GM03348 (cell line): ENCODE measurements around the gene CCDC88A.
"Not testable (repeated sequence)": the region's sequence is repeated elsewhere in the genome, so short reads cannot be mapped to it uniquely, and the experiment has no call there.

Experiments
- DNase-seq: peaks from one replicate; pipeline ENCODE4 v3.0.0; 2012; ENCODE audit warnings: low spot score

Gene CCDC88A

DNA sequence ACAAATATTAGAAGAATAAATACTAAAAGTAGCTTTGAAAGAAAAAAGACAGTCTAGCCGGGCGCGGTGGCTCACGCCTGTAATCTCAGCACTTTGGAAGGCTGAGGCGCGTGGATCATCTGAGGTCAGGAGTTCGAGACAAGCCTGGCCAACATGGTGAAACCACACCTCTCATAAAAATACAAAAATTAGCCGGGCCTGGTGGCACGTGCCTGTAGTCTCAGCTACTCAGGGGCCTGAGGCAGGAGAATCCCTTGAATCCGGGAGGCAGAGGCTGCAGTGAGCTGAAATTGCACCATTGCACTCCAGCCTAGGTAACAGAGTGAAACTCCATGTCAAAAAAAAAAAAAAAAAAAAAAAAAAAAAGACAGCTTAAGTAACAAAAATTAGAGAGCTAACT is 34.1 kb downstream of the CCDC88A start:
- not testable (repeated sequence) for DNase-seq

DNA sequence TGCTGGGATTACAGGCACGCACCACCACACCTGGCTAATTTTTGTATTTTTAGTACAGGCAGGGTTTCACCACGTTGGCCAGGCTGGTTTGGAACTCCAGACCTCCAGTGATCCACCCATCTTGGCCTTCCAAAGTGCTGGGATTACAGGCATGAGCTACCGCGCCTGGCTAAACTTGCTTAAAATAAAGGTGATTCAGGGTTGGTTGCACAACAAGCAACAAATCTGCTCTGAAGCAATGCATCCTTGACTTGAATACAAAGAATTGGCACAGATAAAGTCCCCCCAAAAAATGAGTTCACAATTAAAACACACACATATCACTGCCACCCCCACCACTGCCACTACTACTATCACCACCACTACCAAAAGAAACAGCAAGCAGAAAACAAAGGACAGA is 34.9 kb downstream of the CCDC88A start:
- DNase-seq = no peak

DNA sequence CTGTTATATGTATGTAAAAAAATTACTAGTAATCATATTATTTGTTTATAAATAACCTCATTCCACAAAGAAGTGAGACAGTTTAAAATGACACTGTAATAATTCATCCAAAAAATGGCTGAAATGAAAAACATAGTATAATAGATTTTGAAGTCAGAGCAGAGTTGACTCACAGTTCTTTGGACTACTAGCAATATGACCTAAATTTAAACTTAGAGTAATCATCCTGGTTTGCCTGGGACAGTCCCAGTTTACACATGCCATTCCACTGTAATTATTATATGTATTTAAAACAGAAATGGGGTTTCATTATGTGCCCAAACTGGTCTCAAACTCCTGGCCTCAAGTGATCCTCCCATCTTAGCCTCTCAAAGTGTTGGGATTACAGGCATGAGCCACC is 48.3 kb downstream of the CCDC88A start:
- DNase-seq = peak; percentile 2

DNA sequence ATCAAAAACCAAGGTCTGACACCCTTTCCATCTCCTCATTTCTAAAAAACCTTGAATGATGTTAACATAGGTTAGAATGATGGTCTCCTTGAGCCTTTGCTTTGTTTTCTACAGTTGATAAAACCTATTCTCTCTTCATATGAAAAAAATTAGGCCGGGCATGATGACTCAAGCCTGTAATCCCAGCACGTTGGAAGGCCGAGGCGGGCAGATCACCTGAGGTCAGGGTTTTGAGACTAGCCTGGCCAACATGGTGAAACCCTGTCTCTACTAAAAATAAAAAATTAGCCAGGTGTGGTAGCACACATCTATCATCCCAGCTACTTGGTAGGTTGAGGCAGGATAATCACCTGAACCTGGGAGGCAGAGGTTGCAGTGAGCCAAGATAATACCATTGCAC is 49.4 kb downstream of the CCDC88A start:
- DNase-seq = no peak

DNA sequence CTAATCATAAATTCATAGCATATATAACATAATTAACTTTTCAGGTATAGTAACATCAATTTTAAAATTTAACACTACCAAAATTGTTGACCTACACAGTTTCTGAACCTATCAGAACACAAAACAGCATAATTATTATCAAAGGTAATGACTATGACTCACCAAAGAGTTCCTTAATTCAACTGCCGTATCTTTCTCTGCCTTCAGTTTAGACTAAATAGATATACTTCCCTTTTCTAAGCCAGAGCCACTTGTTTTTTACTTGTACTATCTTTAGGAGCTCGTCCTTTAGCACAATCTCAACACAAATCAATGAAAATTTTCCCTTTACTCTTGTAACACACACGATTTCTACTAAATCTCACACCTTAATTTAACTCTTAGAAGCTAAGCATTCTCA is 54.4 kb downstream of the CCDC88A start:
- no peak for DNase-seq

- DNase-seq = peak; percentile 80
These were observed 55.2 kb downstream of the CCDC88A start for GRCh38 chr2:55364189-55365055.

- DNase-seq = no peak
These were observed 56.0 kb downstream of the CCDC88A start for GRCh38 chr2:55363636-55364035.

- no peak for DNase-seq
These were observed 58.0 kb downstream of the CCDC88A start for GRCh38 chr2:55361465-55362189.

GRCh38 chr2:55358451-55358850 is 61.2 kb downstream of the CCDC88A start:
- DNase-seq = no peak

DNA sequence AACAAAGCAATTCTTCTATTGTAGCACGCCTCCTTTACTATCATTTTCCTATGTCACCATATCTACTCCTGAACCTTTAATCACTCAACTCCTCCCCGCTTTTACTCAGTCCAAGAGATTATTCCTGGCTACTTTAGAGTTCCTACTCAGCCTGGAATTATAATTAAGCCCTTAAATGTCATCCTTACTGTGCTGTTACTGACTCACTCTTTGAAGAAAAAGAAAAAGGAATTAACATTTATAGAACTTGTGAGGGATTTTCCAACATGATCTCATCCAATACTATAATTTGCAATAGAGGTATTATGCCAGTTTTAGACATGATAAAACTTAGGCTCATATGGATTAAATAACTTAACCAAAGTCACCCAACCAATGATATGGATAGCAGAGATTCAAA is 61.7 kb downstream of the CCDC88A start:
- DNase-seq = peak; percentile 4

- no peak for DNase-seq
These were observed 62.5 kb downstream of the CCDC88A start for GRCh38 chr2:55357164-55357563.

GRCh38 chr2:55356136-55356535 is 63.5 kb downstream of the CCDC88A start:
- DNase-seq = not testable (repeated sequence)

- no peak for DNase-seq
These were observed 64.2 kb downstream of the CCDC88A start for GRCh38 chr2:55355451-55355850.

GRCh38 chr2:55351672-55352071 is 68.0 kb downstream of the CCDC88A start:
- DNase-seq = no peak

DNA sequence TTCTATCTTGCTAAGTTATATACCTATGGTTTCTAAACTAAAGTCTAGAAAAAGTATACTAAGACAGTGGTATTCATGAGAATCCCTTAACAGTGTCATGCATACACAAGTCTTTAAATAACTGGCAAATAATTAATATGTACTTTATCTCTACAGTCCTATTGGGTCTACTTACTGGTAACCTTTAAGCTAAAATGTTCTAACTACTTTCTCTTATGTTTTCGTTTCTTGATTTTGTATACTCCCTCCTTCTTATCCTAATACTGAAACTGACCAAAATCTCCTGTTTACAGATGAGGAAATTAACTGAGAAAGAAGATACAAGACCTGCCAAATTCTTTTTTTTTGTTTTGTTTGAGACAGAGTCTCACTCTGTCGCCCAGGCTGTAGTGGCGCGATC is 74.6 kb downstream of the CCDC88A start:
- no peak for DNase-seq

DNA sequence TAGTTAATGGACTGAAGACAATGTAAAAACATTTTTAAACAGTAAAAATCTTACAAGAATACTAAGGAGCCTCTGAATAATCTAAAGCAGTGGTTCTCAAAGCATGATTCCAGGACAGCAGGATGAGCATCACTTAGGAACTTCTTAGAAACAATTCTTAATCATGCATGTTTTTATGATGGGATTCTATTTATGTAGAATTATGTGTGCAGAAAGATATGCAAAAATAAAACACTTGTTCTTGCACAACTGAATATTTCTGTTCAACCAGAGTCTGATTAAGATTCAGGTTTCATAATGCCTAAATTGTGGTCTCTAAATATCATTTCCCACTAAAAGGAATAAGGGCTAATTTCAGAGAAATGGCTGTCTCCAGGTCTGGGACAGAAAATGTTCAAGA is 81.4 kb downstream of the CCDC88A start:
- peak; percentile 40 for DNase-seq

- DNase-seq = no peak
These were observed 84.9 kb downstream of the CCDC88A start for GRCh38 chr2:55334728-55335127.

- no peak for DNase-seq
These were observed 88.9 kb downstream of the CCDC88A start for GRCh38 chr2:55330541-55331297.

DNA sequence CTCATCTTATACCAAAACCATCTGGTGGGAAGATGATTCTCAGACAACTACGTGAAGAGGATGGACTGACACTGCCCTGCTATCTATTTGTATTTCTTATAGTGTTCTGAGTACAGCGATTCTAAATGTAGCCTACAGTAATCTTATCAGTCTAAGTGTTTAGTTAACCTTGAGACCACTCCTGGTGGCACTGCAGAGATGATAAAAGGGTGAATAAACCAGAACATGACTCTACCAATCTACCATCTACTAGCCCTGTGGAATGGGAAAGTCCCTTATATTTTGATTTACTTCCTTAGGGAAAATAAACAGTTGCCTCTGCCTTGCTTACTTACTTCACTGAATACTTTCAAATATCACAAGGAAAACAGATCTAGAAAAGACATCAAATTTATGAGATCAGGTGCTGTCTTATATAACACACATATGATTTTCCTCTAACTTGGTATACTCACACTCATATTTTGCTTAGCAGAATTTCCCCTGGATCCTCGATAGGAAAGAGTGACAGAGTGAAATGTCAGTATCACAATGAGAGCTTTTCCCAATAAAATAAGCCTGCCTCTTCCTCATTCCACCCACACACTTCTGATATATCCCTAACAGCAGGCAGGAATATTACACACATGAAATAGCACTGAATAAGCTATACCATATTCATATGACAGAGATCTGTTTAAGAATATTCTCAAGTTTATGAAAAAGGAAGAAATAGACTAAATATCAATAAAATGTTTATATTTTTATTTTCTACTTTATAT is 92.0 kb downstream of the CCDC88A start:
- no peak for DNase-seq

DNA sequence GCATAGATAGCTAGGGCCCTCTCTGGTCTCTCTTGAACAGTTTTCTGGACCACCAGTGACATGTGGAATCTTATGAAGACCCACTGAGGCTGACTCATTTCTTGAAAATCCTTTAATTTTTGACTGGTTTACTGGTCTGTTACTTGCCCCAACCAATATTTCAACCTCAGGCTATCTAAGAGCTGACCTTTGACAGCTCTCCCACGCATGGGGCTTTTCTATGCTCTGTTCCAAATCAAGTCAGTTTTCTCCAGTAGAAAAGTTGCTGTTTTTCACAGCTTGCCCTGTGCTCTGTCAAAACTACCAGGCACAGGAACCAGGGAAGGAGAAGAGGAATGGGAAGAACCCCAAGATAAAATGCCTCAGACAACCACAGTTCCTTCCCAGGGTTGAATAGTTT is 104.7 kb downstream of the CCDC88A start:
- DNase-seq = no peak

DNA sequence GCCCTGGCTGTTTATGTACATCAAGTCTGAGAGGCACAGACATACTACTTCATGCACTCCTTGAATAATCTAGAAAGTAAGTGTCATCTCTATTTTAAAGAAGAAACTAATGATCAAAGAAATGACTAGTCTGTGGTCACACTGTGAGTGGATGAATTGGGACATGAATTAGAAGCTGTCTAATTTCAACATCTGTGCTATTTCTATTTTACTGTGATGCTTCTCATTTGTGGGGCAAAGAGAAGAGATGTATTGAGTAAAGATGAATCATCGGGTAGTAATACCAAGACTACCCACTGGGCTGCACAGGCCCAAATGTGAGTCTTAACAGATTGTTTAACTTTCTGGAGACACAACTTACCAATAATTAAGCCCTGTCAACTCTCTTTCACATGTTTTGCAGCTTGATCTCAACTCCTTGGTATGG is 108.2 kb downstream of the CCDC88A start:
- DNase-seq = peak; percentile 54

DNA sequence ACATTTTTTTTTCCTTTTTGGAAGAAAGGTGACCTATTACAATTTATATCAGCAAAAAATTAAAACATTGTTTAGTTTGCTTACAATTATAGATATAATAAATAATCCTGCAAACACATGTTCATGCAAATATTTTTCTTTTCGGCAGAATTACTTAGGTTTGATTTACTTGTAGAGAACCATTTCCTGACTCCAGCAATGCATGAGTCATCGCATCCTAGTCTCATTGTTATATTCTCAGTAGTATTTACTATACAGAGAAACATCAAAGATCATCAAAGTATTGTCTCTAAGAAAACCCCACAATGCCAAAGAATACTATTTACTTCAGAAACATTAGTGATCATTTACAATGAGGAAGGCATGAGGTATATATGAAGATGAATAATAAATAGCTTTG is 110.2 kb downstream of the CCDC88A start:
- DNase-seq = peak; percentile 42
